ENCODE measurements around the gene ZEB2.

GRCh38 chr2:144357623-144358373, 162.1 kb downstream of the ZEB2 start:
- TF ChIP-seq CTCF (IDR thresholded peaks at IDR 0.05): no peak
- no peak for TF ChIP-seq POLR2A (IDR thresholded peaks at IDR 0.05)

Data from adrenal gland (tissue), 5 donors.